Tibial nerve (tissue), 4 donors: ENCODE data around the gene SPEN.

Experiments used
- EP300 ChIP-seq, 2 donors: sonication (generic); formaldehyde crosslinking; IDR thresholded peaks; one replicate each; pipeline ENCODE4 v1.6.1; 2017; ENCODE audit warnings: antibody characterized with exemption in 2 of 2, mild to moderate bottlenecking in 1 of 2
- POLR2A ChIP-seq, 2 donors: fragments of 450-650 bp; IDR thresholded peaks; one replicate each; pipeline ENCODE4 v1.6.1; 2017; ENCODE audit warnings: antibody characterized with exemption in 2 of 2, mild to moderate bottlenecking in 2 of 2, moderate library complexity in 2 of 2
- TF ChIP-seq, protein P1 (sequence below), 5 experiments: fragments of 200-600 bp in 3 of 5; fragments of 450-650 bp in 2 of 5; sonication (generic) in 3 of 5; IDR thresholded peaks; one replicate each; pipeline ENCODE4 v1.5.1; 2016 to 2019; ENCODE audit warnings: antibody characterized with exemption in 5 of 5, mild to moderate bottlenecking in 3 of 5, moderate library complexity in 2 of 5

DNA sequence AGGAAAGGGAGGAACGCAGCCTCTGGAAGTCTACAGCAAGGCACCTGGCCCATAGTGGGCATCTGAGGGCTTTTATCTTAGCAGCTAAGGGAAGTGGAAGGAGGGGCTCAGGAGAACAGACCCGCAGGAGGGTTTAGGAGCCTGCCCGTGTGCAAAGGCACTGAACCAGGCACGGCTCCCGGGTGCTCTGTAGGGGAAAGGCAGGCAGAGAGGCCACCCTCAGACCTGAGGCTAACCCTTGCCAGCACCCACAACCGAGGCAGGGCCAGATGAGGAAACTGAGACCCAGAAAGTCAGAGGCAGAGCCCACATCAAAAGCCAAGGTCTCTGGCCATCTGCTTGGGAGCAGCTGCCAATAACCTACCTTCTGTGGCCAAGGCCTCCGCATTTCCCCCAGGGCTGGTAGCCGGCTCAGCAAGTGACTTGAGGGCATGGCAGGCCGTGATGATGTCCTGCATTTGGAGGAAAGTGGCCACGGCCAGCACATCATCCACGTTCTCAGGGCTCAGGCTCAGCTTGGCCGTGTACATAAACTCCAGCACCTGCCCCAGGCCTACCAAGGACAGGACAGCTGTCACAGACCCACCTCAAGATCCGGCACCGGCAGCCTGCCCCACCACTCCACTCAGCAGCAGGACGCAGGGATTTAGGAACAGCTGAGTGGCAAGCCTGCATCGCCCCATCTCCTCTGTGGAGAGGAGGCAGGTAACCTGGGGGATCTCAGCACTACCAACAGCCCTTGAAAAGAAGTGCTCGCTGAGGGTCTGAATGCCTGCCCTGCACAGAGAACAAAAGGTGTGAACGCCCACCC is 99.3 kb downstream of the SPEN start:
- TF ChIP-seq, protein P1, sequence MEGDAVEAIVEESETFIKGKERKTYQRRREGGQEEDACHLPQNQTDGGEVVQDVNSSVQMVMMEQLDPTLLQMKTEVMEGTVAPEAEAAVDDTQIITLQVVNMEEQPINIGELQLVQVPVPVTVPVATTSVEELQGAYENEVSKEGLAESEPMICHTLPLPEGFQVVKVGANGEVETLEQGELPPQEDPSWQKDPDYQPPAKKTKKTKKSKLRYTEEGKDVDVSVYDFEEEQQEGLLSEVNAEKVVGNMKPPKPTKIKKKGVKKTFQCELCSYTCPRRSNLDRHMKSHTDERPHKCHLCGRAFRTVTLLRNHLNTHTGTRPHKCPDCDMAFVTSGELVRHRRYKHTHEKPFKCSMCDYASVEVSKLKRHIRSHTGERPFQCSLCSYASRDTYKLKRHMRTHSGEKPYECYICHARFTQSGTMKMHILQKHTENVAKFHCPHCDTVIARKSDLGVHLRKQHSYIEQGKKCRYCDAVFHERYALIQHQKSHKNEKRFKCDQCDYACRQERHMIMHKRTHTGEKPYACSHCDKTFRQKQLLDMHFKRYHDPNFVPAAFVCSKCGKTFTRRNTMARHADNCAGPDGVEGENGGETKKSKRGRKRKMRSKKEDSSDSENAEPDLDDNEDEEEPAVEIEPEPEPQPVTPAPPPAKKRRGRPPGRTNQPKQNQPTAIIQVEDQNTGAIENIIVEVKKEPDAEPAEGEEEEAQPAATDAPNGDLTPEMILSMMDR (IDR thresholded peaks at IDR 0.05): no peak
- TF ChIP-seq EP300 (IDR thresholded peaks at IDR 0.05) (no peak), POLR2A (IDR thresholded peaks at IDR 0.05) (no peak)
